Sciatic nerve (tissue), 2 donors: Measurements from ENCODE around the gene RNF14. TPM values are rescaled to one million over a fixed set of nuclear protein-coding genes. Genes with fewer than 3 reads are reported as not detected.
"Not testable (repeated sequence)": the region's sequence is repeated elsewhere in the genome, so short reads cannot be mapped to it uniquely, and the experiment has no call there.

Experiments used
- ATAC-seq: fragments of 200-7000 bp; cut with Tn5 transposase; one replicate; pipeline ENCODE4 v1.9.1; 2020; ENCODE audit warnings: mild to moderate bottlenecking, moderate library complexity
- DNase-seq: peaks from one replicate; pipeline ENCODE4 v3.0.0-alpha.2; 2020; ENCODE audit warnings: low spot score
- intact Hi-C: fragments of 100-400 bp; cut with DNase I; formaldehyde crosslinking; loops from one replicate; pipeline ENCODE4 v1.14.2; 2022
- total RNA-seq: library from RNA; stranded (reverse); fragmentation: NEBNext Ultra II Directional; extraction: Animal tissue kit (Norgen Biotek cat#: 25700); gene quantifications from one replicate; pipeline ENCODE4 v1.2.1, GENCODE V29; 2021
- donor health status: DM: no; HTN: no; CAD: no.
- donor health status: DM: no; HTN: no; CAD: no.

Gene RNF14
- total RNA-seq, 1 donor from 2014 or later, result 58.1 TPM

GRCh38 chr5:142034994-142035393, 66.1 kb downstream of the RNF14 start:
- intact Hi-C loops, result no loop called here
- no peak for ATAC-seq
- DNase-seq, result no peak

- ATAC-seq, result no peak
- no peak for DNase-seq
- intact Hi-C loops, result no loop called here
Measured at GRCh38 chr5:142036918-142037317, 68.0 kb downstream of the RNF14 start.

- ATAC-seq, DNase-seq, intact Hi-C loops: not testable (repeated sequence)
Measured at GRCh38 chr5:142037599-142037998, 68.7 kb downstream of the RNF14 start.

GRCh38 chr5:142038735-142039134, 69.8 kb downstream of the RNF14 start:
- ATAC-seq (no peak), DNase-seq (no peak)
- intact Hi-C loops, result no loop called here

Other genes with a start within 250 kb of the RNF14 start
- gene PCDH1, start 90.7 kb upstream of the RNF14 start, total RNA-seq, result 36.4 TPM
- 73.3 TPM for gene DELE1, start 45.2 kb upstream of the RNF14 start, total RNA-seq
- gene PCDH12, start 10.9 kb upstream of the RNF14 start, total RNA-seq, result 7.0 TPM
- gene GNPDA1, start 43.9 kb downstream of the RNF14 start, total RNA-seq, result 23.9 TPM
- gene NDFIP1, start 139.7 kb downstream of the RNF14 start, total RNA-seq, result 86.5 TPM